ENCODE measurements around the gene ADCY6. TPM values are rescaled to one million over a fixed set of nuclear protein-coding genes. Genes with fewer than 3 reads are reported as not detected.

ADCY6 gene
- total RNA-seq, 3 donors from 2014 or later: 91.6 to 207 (median 102) TPM

GRCh38 chr12:48795550-48796455 is 6.9 kb upstream of the ADCY6 start:
- ATAC-seq (peak; percentile 92), DNase-seq (peak in 2 of 3 donors; percentile 79 to 86)
- intact Hi-C loops (cut with DNase I, micrococcal nuclease): loop anchor here in 1 of 2 donors (2.0 kb wide), 1 partner anchor 43 kb away; no protein-coding TSS in a partner anchor
- TF ChIP-seq CTCF (IDR thresholded peaks at IDR 0.05): peak; percentile 91
- Histone ChIP-seq H3K36me3 (ENCODE audit: low read depth) (no peaks in the 10 kb centered on the region), H3K9me3 (no peaks in the 10 kb centered on the region), H3K4me1 (ENCODE audit: low read depth) (peaks cover 35% of the 10 kb centered on the region), H3K4me3 (no peak overlapping the region)

- Histone ChIP-seq H3K4me1 (ENCODE audit: low read depth) (peaks cover 43% of the 10 kb centered on the region), H3K36me3 (ENCODE audit: low read depth) (no peaks in the 10 kb centered on the region), H3K4me3 (no peak overlapping the region), H3K9me3 (no peaks in the 10 kb centered on the region)
- intact Hi-C loops (cut with DNase I, micrococcal nuclease): loop anchor here in 1 of 2 donors (5.0 kb wide), 1 partner anchor 43 kb away; no protein-coding TSS in a partner anchor
- TF ChIP-seq CTCF (IDR thresholded peaks at IDR 0.05): no peak
- DNase-seq (no peak), ATAC-seq (peak; percentile 4)
Observed at GRCh38 chr12:48794870-48795269, 6.0 kb upstream of the ADCY6 start.

- no peak overlapping the region for H3K4me3 ChIP-seq
- TF ChIP-seq CTCF (IDR thresholded peaks at IDR 0.05): no peak
- H3K36me3 ChIP-seq (ENCODE audit: low read depth): no peaks in the 10 kb centered on the region
- DNase-seq: no peak
- no peak for ATAC-seq
- H3K9me3 ChIP-seq: no peaks in the 10 kb centered on the region
- intact Hi-C loops (cut with DNase I, micrococcal nuclease): loop anchor here in 1 of 2 donors (5.0 kb wide), 1 partner anchor 41 kb away; no protein-coding TSS in a partner anchor
- H3K4me1 ChIP-seq (ENCODE audit: low read depth): peaks cover 44% of the 10 kb centered on the region
Observed at GRCh38 chr12:48793696-48794095, 4.8 kb upstream of the ADCY6 start.

GRCh38 chr12:48789858-48790326 is 1.0 kb upstream of the ADCY6 start:
- intact Hi-C loops (cut with DNase I, micrococcal nuclease): loop anchor here in 1 of 2 donors (5.0 kb wide), 1 partner anchor 38 kb away; no protein-coding TSS in a partner anchor
- DNase-seq (no peak), ATAC-seq (no peak)
- H3K4me3 ChIP-seq: no peak overlapping the region
- no peak for TF ChIP-seq CTCF (IDR thresholded peaks at IDR 0.05)
- peaks cover 34% of the 10 kb centered on the region for H3K4me1 ChIP-seq (ENCODE audit: low read depth)
- no peaks in the 10 kb centered on the region for H3K9me3 ChIP-seq
- no peaks in the 10 kb centered on the region for H3K36me3 ChIP-seq (ENCODE audit: low read depth)

- ATAC-seq (peak; percentile 14), DNase-seq (peak in 1 of 3 donors; percentile 67)
- peak overlapping the region; percentile 78 for H3K4me3 ChIP-seq
- no peaks in the 10 kb centered on the region for H3K36me3 ChIP-seq (ENCODE audit: low read depth)
- intact Hi-C loops (cut with DNase I, micrococcal nuclease): no loop called here
- no peak for TF ChIP-seq CTCF (IDR thresholded peaks at IDR 0.05)
- H3K4me1 ChIP-seq (ENCODE audit: low read depth): peaks cover 29% of the 10 kb centered on the region
- no peaks in the 10 kb centered on the region for H3K9me3 ChIP-seq
Observed at GRCh38 chr12:48788524-48788853, 400 bp downstream of the ADCY6 start.
